ENCODE measurements around the gene COPB2.

- no peak for TF ChIP-seq CTCF (IDR thresholded peaks at IDR 0.05)
- TF ChIP-seq EZH2 (IDR thresholded peaks at IDR 0.05) = no peak
- no peak for TF ChIP-seq EZH2phosphoT487 (IDR thresholded peaks at IDR 0.05)
Observed at GRCh38 chr3:139433089-139433488, 43.6 kb upstream of the COPB2 start.
